ENCODE results near the gene SLC9A9. TPM values are rescaled to one million over a fixed set of nuclear protein-coding genes. Genes with fewer than 3 reads are reported as not detected.

SLC9A9 gene
- total and polyA plus RNA-seq, 2 of the 8 experiments (the other 6 are each of a cell fraction or from before 2014, with no cell fraction given), result 0.48 to 1.1 TPM

GRCh38 chr3:143617050-143617449 is 231.2 kb downstream of the SLC9A9 start (continued):
- TF ChIP-seq RXRA (IDR thresholded peaks at IDR 0.05; ENCODE audit: insufficient read depth, low read depth, low read length), result no peak

GRCh38 chr3:143613226-143613625 is 235.0 kb downstream of the SLC9A9 start:
- Histone ChIP-seq H3K79me1 (ENCODE audit: low read depth, low read length) (no peaks in the 10 kb centered on the region), H2BK12ac (ENCODE audit: low read depth, low read length) (no peak overlapping the region), H3K14ac (ENCODE audit: insufficient read length) (no peak overlapping the region), H3K56ac (replicated peaks; ENCODE audit: insufficient read length, low read depth, low read length) (no peak overlapping the region), H2BK15ac (ENCODE audit: low read length) (no peak overlapping the region), H3K36me3 (ENCODE audit: control insufficient read depth in 2 of 4, insufficient read depth in 4 of 4, low read length in 3 of 4) (no peaks in the 10 kb centered on the region), H4K8ac (ENCODE audit: extremely low read depth, insufficient read depth, low read length) (no peak overlapping the region), H4K20me1 (replicated peaks in 1 of 2; ENCODE audit: control insufficient read depth in 1 of 2, insufficient read depth in 2 of 2, low read length in 2 of 2) (no peaks in the 10 kb centered on the region), H3K27me3 (replicated peaks in 1 of 4; ENCODE audit: control insufficient read depth in 3 of 4, extremely low read depth in 1 of 4, insufficient read depth in 3 of 4, low read length in 3 of 4) (no peaks in the 10 kb centered on the region), H2BK120ac (replicated peaks; ENCODE audit: low read depth, low read length) (no peak overlapping the region), H3K23me2 (ENCODE audit: low read depth, low read length) (no peaks in the 10 kb centered on the region), H3K27ac (ENCODE audit: low read depth, low read length) (no peak overlapping the region), H2AFZ (ENCODE audit: low read length) (no peak overlapping the region), H3K23ac (ENCODE audit: insufficient read length) (no peak overlapping the region), H2BK20ac (ENCODE audit: low read length) (no peak overlapping the region), H3K4ac (replicated peaks; ENCODE audit: insufficient read length, low read depth, low read length) (no peak overlapping the region), H3K9ac (replicated peaks in 1 of 4; ENCODE audit: extremely low read depth in 1 of 4, low read depth in 3 of 4, low read length in 3 of 4) (no peak overlapping the region), H4K5ac (ENCODE audit: insufficient read length, low read depth, low read length) (no peak overlapping the region), H3K9me3 (ENCODE audit: insufficient read depth in 2 of 2, low read depth in 1 of 2, low read length in 1 of 2) (no peaks in the 10 kb centered on the region), H2AK5ac (ENCODE audit: low read depth, low read length) (no peak overlapping the region), H2BK5ac (ENCODE audit: low read depth, low read length) (no peak overlapping the region), H3K79me2 (ENCODE audit: control insufficient read depth in 1 of 2, insufficient read depth in 2 of 2, low read length in 2 of 2) (no peaks in the 10 kb centered on the region), H3K4me2 (ENCODE audit: insufficient read depth in 1 of 2, low read depth in 2 of 2, low read length in 2 of 2) (no peak overlapping the region), H3K18ac (ENCODE audit: extremely low read depth, low read length) (no peak overlapping the region), H3K4me3 (ENCODE audit: extremely low read depth in 1 of 4, insufficient read depth in 2 of 4, low read depth in 3 of 4, low read length in 4 of 4) (no peak overlapping the region), H3K4me1 (replicated peaks in 1 of 4; ENCODE audit: control insufficient read depth in 3 of 4, insufficient read depth in 4 of 4, low read length in 3 of 4) (no peaks in the 10 kb centered on the region), H4K91ac (replicated peaks; ENCODE audit: insufficient read length, low read length) (no peak overlapping the region)
- no peak for DNase-seq (ENCODE audit: low read depth in 1 of 2, low spot score in 2 of 2)
- no peak for FAIRE-seq
- no peak for TF ChIP-seq EGR1 (IDR thresholded peaks at IDR 0.05; ENCODE audit: borderline replicate concordance, low read depth, low read length)
- TF ChIP-seq BACH1 (IDR thresholded peaks at IDR 0.05; ENCODE audit: low read length), result no peak
- TF ChIP-seq MAFK (IDR thresholded peaks at IDR 0.05; ENCODE audit: low read depth, low read length), result no peak
- TF ChIP-seq SUZ12 (IDR thresholded peaks at IDR 0.05; ENCODE audit: low read length), result no peak
- no peak for TF ChIP-seq ZNF274 (IDR thresholded peaks at IDR 0.05; ENCODE audit: borderline replicate concordance, extremely low read depth, low read length)
- TF ChIP-seq SIRT6 (IDR thresholded peaks at IDR 0.05; ENCODE audit: low read length), result no peak
- no peak for TF ChIP-seq CBX8 (IDR thresholded peaks at IDR 0.05; ENCODE audit: borderline replicate concordance, low read depth, low read length)
- TF ChIP-seq GABPA (IDR thresholded peaks at IDR 0.05; ENCODE audit: borderline replicate concordance, insufficient read depth, low read length), result no peak
- no peak for TF ChIP-seq NANOG (IDR thresholded peaks at IDR 0.05; ENCODE audit: insufficient read depth, low read depth, low read length, poor library complexity, severe bottlenecking)
- no peak for TF ChIP-seq JUN (IDR thresholded peaks at IDR 0.05; ENCODE audit: low read depth, low read length)
- TF ChIP-seq BCL11A (IDR thresholded peaks at IDR 0.05; ENCODE audit: low read depth in 2 of 2, low read length in 2 of 2), result no peak
- POLR2A ChIA-PET (ENCODE audit: partially characterized antibody), result no interaction called here
- CTCF ChIA-PET (ENCODE audit: partially characterized antibody), result interaction anchor here (0.8 kb wide), 1 partner anchor 542 kb away, joined by 3 read pairs; no protein-coding TSS in a partner anchor
